ENCODE results near the gene CHST14.

GRCh38 chr15:40424483-40425115 lies 46.2 kb upstream of the CHST14 start:
- TF ChIP-seq FOXM1 (IDR thresholded peaks at IDR 0.05; ENCODE audit: borderline replicate concordance) (no peak), FOXK2 (IDR thresholded peaks at IDR 0.05) (no peak), NFRKB (IDR thresholded peaks at IDR 0.05) (no peak), HDGF (IDR thresholded peaks at IDR 0.05; ENCODE audit: borderline replicate concordance) (no peak), TARDBP (IDR thresholded peaks at IDR 0.05) (no peak), CTBP1 (IDR thresholded peaks at IDR 0.05; ENCODE audit: borderline replicate concordance) (no peak), ZNF384 (IDR thresholded peaks at IDR 0.05) (no peak), SP1 (IDR thresholded peaks at IDR 0.05) (no peak), ELF4 (IDR thresholded peaks at IDR 0.05) (no peak), PKNOX1 (IDR thresholded peaks at IDR 0.05) (no peak)

All from HEK293T (cell line).